Stomach (tissue), 4 donors: ENCODE results near the gene EIF6.

ENCODE experiments used
- CTCF ChIP-seq, 7 experiments: fragments of 450-650 bp in 4 of 7; fragments of 200-600 bp in 3 of 7; sonication (generic) in 3 of 7; IDR thresholded peaks; one replicate each; pipeline ENCODE4 v1.5.1; 2016 to 2019; ENCODE audit warnings: antibody characterized with exemption in 7 of 7, control low read depth in 2 of 7, mild to moderate bottlenecking in 1 of 7
- EP300 ChIP-seq: sonication (generic); formaldehyde crosslinking; IDR thresholded peaks from one replicate; pipeline ENCODE4 v1.6.1; 2017; ENCODE audit warnings: antibody characterized with exemption
- POLR2A ChIP-seq, 4 donors: fragments of 450-650 bp; IDR thresholded peaks; one replicate each; pipeline ENCODE4 v1.6.1; 2016; ENCODE audit warnings: antibody characterized with exemption in 4 of 4, control low read depth in 2 of 4, mild to moderate bottlenecking in 1 of 4, moderate library complexity in 1 of 4

GRCh38 chr20:35243317-35243716 is 41.3 kb downstream of the EIF6 start:
- TF ChIP-seq CTCF (IDR thresholded peaks at IDR 0.05) (no peak), EP300 (no peak), POLR2A (IDR thresholded peaks at IDR 0.05) (no peak)
